CD4-positive, CD25-positive, alpha-beta regulatory T cell (primary cell): ENCODE data around the gene PLA2G12A. TPM values are rescaled to one million over a fixed set of nuclear protein-coding genes. Genes with fewer than 3 reads are reported as not detected.

Experiments
- ATAC-seq, 2 donors: fragments of 150-1000 bp; cut with Tn5 transposase; one replicate each; pipeline ENCODE4 v1.10.0; 2021; ENCODE audit warnings: low read depth in 2 of 2, moderate number of reproducible peaks in 2 of 2, moderate library complexity in 1 of 2
- DNase-seq, 3 donors: peaks; one replicate each; pipeline versions ENCODE4 v3.0.0 to v3.0.0-alpha.2; 2012 to 2022; ENCODE audit warnings: mixed read lengths in 1 of 3
- H3K27ac ChIP-seq: one replicate; pipeline ENCODE4 v1.7.0; 2013; ENCODE audit warnings: mild to moderate bottlenecking, low read length; ENCODE audit not compliant: insufficient read depth, poor library complexity, severe bottlenecking
- H3K27me3 ChIP-seq: one replicate; pipeline ENCODE4 v1.7.0; 2013; ENCODE audit warnings: low read length; ENCODE audit not compliant: control insufficient read depth, insufficient read depth
- H3K36me3 ChIP-seq: one replicate; pipeline ENCODE4 v1.7.0; 2013; ENCODE audit warnings: mild to moderate bottlenecking, low read length, moderate library complexity; ENCODE audit not compliant: control insufficient read depth, insufficient read depth
- H3K4me1 ChIP-seq: 2 replicates; pipeline ENCODE4 v1.7.0; 2013; ENCODE audit warnings: mild to moderate bottlenecking, low read length; ENCODE audit not compliant: insufficient read depth, control insufficient read depth, poor library complexity, severe bottlenecking
- H3K4me3 ChIP-seq: one replicate; pipeline ENCODE4 v1.7.0; 2013; ENCODE audit warnings: low read depth, mild to moderate bottlenecking, low read length, moderate library complexity
- H3K9me3 ChIP-seq, 2 experiments: 1 replicate in 1 of 2; 2 replicates in 1 of 2; pipeline ENCODE4 v1.7.0; 2013; ENCODE audit warnings: low read length in 2 of 2, mild to moderate bottlenecking in 1 of 2, moderate library complexity in 1 of 2; ENCODE audit not compliant: control insufficient read depth in 2 of 2
- H3K27ac Mint-ChIP-seq, 3 donors: one replicate each; pipeline ENCODE4 v1.8.0; 2020 to 2022; ENCODE audit warnings: mild to moderate bottlenecking in 3 of 3, mixed read lengths in 3 of 3, moderate library complexity in 2 of 3
- H3K27me3 Mint-ChIP-seq: one replicate; pipeline ENCODE4 v1.8.0; 2022; ENCODE audit warnings: mild to moderate bottlenecking, mixed read lengths
- H3K36me3 Mint-ChIP-seq: one replicate; pipeline ENCODE4 v1.8.0; 2020; ENCODE audit warnings: mixed read lengths
- H3K4me1 Mint-ChIP-seq, 4 donors: one replicate each; pipeline ENCODE4 v1.8.0; 2020 to 2022; ENCODE audit warnings: mixed read lengths in 4 of 4, mild to moderate bottlenecking in 1 of 4
- H3K4me3 Mint-ChIP-seq, 4 donors: one replicate each; pipeline ENCODE4 v1.8.0; 2020 to 2022; ENCODE audit warnings: mild to moderate bottlenecking in 4 of 4, mixed read lengths in 4 of 4, moderate library complexity in 3 of 4
- H3K9me3 Mint-ChIP-seq, 7 donors: one replicate each; pipeline ENCODE4 v1.8.0; 2020 to 2022; ENCODE audit warnings: mixed read lengths in 7 of 7, mild to moderate bottlenecking in 3 of 7, moderate library complexity in 2 of 7
- polyA plus RNA-seq, 4 donors: library from polyadenylated mRNA; unstranded; fragments of 300-500 nt; fragmentation: Illumina TruSeq; gene quantifications; one replicate each; pipeline ENCODE4 v1.2.3, GENCODE V29; 2021
- total RNA-seq: library from RNA; stranded (reverse); gene quantifications from one replicate; pipeline ENCODE4 v1.2.3, GENCODE V29; 2022

The PLA2G12A gene
- total and polyA plus RNA-seq, 5 donors from 2014 or later = 13.3 to 48.4 (median 42.6) TPM

GRCh38 chr4:109673303-109673702 is 56.6 kb downstream of the PLA2G12A start:
- no peak overlapping the region for H3K27ac ChIP-seq
- H3K4me1 ChIP-seq = peaks cover 6% of the 10 kb centered on the region
- Mint-ChIP-seq H3K36me3 (peaks cover 37% of the 10 kb centered on the region), H3K9me3 (peaks cover 0 to 7% (median 2%) of the 10 kb centered on the region in 7 donors), H3K27me3 (no peaks in the 10 kb centered on the region), H3K4me3 (no peak overlapping the region), H3K27ac (peak overlapping the region in 2 of 3 donors; percentile 25 to 52), H3K4me1 (peaks cover 34 to 55% (median 40%) of the 10 kb centered on the region in 4 donors)
- H3K4me3 ChIP-seq = no peak overlapping the region
- ATAC-seq = no peak
- H3K36me3 ChIP-seq = peaks cover 12% of the 10 kb centered on the region
- no peak for DNase-seq
- H3K9me3 ChIP-seq = peaks cover 0 to 6% of the 10 kb centered on the region in 2 experiments
- no peaks in the 10 kb centered on the region for H3K27me3 ChIP-seq

GRCh38 chr4:109672169-109672930 is 57.5 kb downstream of the PLA2G12A start:
- peak overlapping the region in 1 of 3 donors; percentile 39 for H3K27ac Mint-ChIP-seq
- no peaks in the 10 kb centered on the region for H3K27me3 Mint-ChIP-seq
- peaks cover 38 to 64% (median 45%) of the 10 kb centered on the region in 4 donors for H3K4me1 Mint-ChIP-seq
- peaks cover 6% of the 10 kb centered on the region for H3K4me1 ChIP-seq
- H3K9me3 Mint-ChIP-seq = peaks cover 0 to 7% (median 2%) of the 10 kb centered on the region in 7 donors
- H3K27ac ChIP-seq = no peak overlapping the region
- H3K36me3 Mint-ChIP-seq = peaks cover 36% of the 10 kb centered on the region
- DNase-seq (no peak), ATAC-seq (no peak)
- peaks cover 12% of the 10 kb centered on the region for H3K36me3 ChIP-seq
- no peaks in the 10 kb centered on the region for H3K27me3 ChIP-seq
- H3K4me3 ChIP-seq = no peak overlapping the region
- H3K4me3 Mint-ChIP-seq = no peak overlapping the region
- H3K9me3 ChIP-seq = peaks cover 0 to 6% of the 10 kb centered on the region in 2 experiments

- H3K9me3 Mint-ChIP-seq = peaks cover 0 to 7% (median 0%) of the 10 kb centered on the region in 7 donors
- H3K27ac Mint-ChIP-seq = peak overlapping the region in 2 of 3 donors; percentile 40 to 47
- peaks cover 44 to 64% (median 47%) of the 10 kb centered on the region in 4 donors for H3K4me1 Mint-ChIP-seq
- H3K36me3 Mint-ChIP-seq = peaks cover 39% of the 10 kb centered on the region
- no peak for DNase-seq
- Histone ChIP-seq H3K4me3 (no peak overlapping the region), H3K36me3 (peaks cover 12% of the 10 kb centered on the region), H3K9me3 (peaks cover 0 to 6% of the 10 kb centered on the region in 2 experiments), H3K27me3 (no peaks in the 10 kb centered on the region), H3K27ac (no peak overlapping the region), H3K4me1 (peaks cover 6% of the 10 kb centered on the region)
- H3K27me3 Mint-ChIP-seq = no peaks in the 10 kb centered on the region
- ATAC-seq = no peak
- no peak overlapping the region for H3K4me3 Mint-ChIP-seq
Observed at GRCh38 chr4:109671350-109671749, 58.5 kb downstream of the PLA2G12A start.

- peaks cover 0 to 2% of the 10 kb centered on the region in 2 experiments for H3K9me3 ChIP-seq
- H3K9me3 Mint-ChIP-seq = no peaks in the 10 kb centered on the region
- peaks cover 34 to 71% (median 45%) of the 10 kb centered on the region in 4 donors for H3K4me1 Mint-ChIP-seq
- H3K36me3 ChIP-seq = peaks cover 39% of the 10 kb centered on the region
- peak overlapping the region in 1 of 4 donors; percentile 36 for H3K4me3 Mint-ChIP-seq
- no peak overlapping the region for H3K27ac ChIP-seq
- peaks cover 6% of the 10 kb centered on the region for H3K4me1 ChIP-seq
- H3K27me3 ChIP-seq = no peaks in the 10 kb centered on the region
- DNase-seq = no peak
- peaks cover 32% of the 10 kb centered on the region for H3K36me3 Mint-ChIP-seq
- H3K27me3 Mint-ChIP-seq = no peaks in the 10 kb centered on the region
- peak overlapping the region; percentile 33 to 72 (median 53) for H3K27ac Mint-ChIP-seq
- ATAC-seq = no peak
- H3K4me3 ChIP-seq = no peak overlapping the region
Observed at GRCh38 chr4:109665783-109666485, 63.9 kb downstream of the PLA2G12A start.

- ATAC-seq = no peak
- no peaks in the 10 kb centered on the region for H3K27me3 Mint-ChIP-seq
- peak overlapping the region; percentile 40 to 75 (median 69) for H3K27ac Mint-ChIP-seq
- no peaks in the 10 kb centered on the region for H3K9me3 Mint-ChIP-seq
- H3K4me1 Mint-ChIP-seq = peaks cover 16 to 61% (median 30%) of the 10 kb centered on the region in 4 donors
- H3K27ac ChIP-seq = no peak overlapping the region
- peaks cover 44% of the 10 kb centered on the region for H3K36me3 ChIP-seq
- H3K4me3 Mint-ChIP-seq = no peak overlapping the region
- no peaks in the 10 kb centered on the region for H3K27me3 ChIP-seq
- H3K36me3 Mint-ChIP-seq = peaks cover 24% of the 10 kb centered on the region
- no peaks in the 10 kb centered on the region for H3K4me1 ChIP-seq
- H3K4me3 ChIP-seq = no peak overlapping the region
- DNase-seq = no peak
- H3K9me3 ChIP-seq = no peaks in the 10 kb centered on the region
Observed at GRCh38 chr4:109662771-109663170, 67.1 kb downstream of the PLA2G12A start.

GRCh38 chr4:109662116-109662515 is 67.8 kb downstream of the PLA2G12A start:
- peaks cover 15 to 61% (median 29%) of the 10 kb centered on the region in 4 donors for H3K4me1 Mint-ChIP-seq
- H3K27ac Mint-ChIP-seq = peak overlapping the region in 1 of 3 donors; percentile 75
- H3K27me3 Mint-ChIP-seq = no peaks in the 10 kb centered on the region
- ATAC-seq (no peak), DNase-seq (no peak)
- H3K36me3 Mint-ChIP-seq = peaks cover 23% of the 10 kb centered on the region
- Histone ChIP-seq H3K27me3 (no peaks in the 10 kb centered on the region), H3K36me3 (peaks cover 44% of the 10 kb centered on the region), H3K27ac (no peak overlapping the region), H3K9me3 (no peaks in the 10 kb centered on the region), H3K4me1 (no peaks in the 10 kb centered on the region), H3K4me3 (no peak overlapping the region)
- H3K9me3 Mint-ChIP-seq = no peaks in the 10 kb centered on the region
- H3K4me3 Mint-ChIP-seq = no peak overlapping the region
